HL-60 (cell line): ENCODE data around the gene NR4A3.

Source experiments
- GABPA ChIP-seq: IDR thresholded peaks from 2 replicates; pipeline ENCODE4 v1.6.1; 2012; ENCODE audit warnings: low read depth
- POLR2AphosphoS5 ChIP-seq: IDR thresholded peaks from 2 replicates; pipeline ENCODE4 v1.6.1; 2012; ENCODE audit warnings: low read depth
- TF ChIP-seq, protein P1 (sequence below): IDR thresholded peaks from one replicate; pipeline ENCODE4 v1.5.1; 2011; ENCODE audit warnings: low read length, control low read depth, inconsistent platforms; ENCODE audit not compliant: insufficient read depth
- TF ChIP-seq, protein P2 (sequence below): IDR thresholded peaks from 2 replicates; pipeline ENCODE4 v1.6.1; 2012; ENCODE audit warnings: low read depth; ENCODE audit not compliant: insufficient replicate concordance

DNA sequence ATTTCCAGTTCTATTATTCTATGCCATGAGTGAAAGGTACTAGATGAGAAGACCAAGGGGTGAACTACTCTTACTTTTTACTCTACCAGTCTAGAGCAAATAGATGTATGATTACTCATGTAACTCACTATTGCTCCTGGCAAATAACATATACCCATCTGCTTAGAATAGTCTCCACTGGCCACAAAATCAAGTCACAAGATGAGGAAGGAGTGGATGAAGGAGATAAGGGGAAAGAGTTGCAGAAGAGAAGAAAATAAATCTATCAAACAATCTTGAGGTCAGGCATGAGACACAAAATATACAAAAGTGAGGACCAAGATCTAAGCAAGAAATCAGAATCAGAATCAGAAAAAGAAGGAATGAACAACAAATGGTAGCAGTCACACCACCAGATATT lies 13.7 kb upstream of the NR4A3 start:
- no peak for TF ChIP-seq GABPA
- TF ChIP-seq, protein P1, sequence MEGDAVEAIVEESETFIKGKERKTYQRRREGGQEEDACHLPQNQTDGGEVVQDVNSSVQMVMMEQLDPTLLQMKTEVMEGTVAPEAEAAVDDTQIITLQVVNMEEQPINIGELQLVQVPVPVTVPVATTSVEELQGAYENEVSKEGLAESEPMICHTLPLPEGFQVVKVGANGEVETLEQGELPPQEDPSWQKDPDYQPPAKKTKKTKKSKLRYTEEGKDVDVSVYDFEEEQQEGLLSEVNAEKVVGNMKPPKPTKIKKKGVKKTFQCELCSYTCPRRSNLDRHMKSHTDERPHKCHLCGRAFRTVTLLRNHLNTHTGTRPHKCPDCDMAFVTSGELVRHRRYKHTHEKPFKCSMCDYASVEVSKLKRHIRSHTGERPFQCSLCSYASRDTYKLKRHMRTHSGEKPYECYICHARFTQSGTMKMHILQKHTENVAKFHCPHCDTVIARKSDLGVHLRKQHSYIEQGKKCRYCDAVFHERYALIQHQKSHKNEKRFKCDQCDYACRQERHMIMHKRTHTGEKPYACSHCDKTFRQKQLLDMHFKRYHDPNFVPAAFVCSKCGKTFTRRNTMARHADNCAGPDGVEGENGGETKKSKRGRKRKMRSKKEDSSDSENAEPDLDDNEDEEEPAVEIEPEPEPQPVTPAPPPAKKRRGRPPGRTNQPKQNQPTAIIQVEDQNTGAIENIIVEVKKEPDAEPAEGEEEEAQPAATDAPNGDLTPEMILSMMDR, result no peak
- TF ChIP-seq POLR2AphosphoS5, result no peak
- TF ChIP-seq, protein P2, sequence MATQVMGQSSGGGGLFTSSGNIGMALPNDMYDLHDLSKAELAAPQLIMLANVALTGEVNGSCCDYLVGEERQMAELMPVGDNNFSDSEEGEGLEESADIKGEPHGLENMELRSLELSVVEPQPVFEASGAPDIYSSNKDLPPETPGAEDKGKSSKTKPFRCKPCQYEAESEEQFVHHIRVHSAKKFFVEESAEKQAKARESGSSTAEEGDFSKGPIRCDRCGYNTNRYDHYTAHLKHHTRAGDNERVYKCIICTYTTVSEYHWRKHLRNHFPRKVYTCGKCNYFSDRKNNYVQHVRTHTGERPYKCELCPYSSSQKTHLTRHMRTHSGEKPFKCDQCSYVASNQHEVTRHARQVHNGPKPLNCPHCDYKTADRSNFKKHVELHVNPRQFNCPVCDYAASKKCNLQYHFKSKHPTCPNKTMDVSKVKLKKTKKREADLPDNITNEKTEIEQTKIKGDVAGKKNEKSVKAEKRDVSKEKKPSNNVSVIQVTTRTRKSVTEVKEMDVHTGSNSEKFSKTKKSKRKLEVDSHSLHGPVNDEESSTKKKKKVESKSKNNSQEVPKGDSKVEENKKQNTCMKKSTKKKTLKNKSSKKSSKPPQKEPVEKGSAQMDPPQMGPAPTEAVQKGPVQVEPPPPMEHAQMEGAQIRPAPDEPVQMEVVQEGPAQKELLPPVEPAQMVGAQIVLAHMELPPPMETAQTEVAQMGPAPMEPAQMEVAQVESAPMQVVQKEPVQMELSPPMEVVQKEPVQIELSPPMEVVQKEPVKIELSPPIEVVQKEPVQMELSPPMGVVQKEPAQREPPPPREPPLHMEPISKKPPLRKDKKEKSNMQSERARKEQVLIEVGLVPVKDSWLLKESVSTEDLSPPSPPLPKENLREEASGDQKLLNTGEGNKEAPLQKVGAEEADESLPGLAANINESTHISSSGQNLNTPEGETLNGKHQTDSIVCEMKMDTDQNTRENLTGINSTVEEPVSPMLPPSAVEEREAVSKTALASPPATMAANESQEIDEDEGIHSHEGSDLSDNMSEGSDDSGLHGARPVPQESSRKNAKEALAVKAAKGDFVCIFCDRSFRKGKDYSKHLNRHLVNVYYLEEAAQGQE, result no peak
